Measurements from ENCODE around the gene BACH2. TPM values are rescaled to one million over a fixed set of nuclear protein-coding genes. Genes with fewer than 3 reads are reported as not detected.

Gene BACH2
- total RNA-seq, 1 donor: 3.6 TPM

- DNase-seq (ENCODE audit: insufficient read length, low spot score, missing footprints): no peak
- Histone ChIP-seq H3K27ac (ENCODE audit: low read depth, low read length) (peak overlapping the region; percentile 7), H3K9me3 (ENCODE audit: low read depth, low read length) (no peaks in the 10 kb centered on the region), H3K4me2 (ENCODE audit: insufficient read depth, low read length) (no peak overlapping the region), H4K20me1 (ENCODE audit: insufficient read depth, low read length) (no peaks in the 10 kb centered on the region), H3K4me1 (ENCODE audit: insufficient read depth, low read length) (peaks cover 3% of the 10 kb centered on the region), H3K79me2 (ENCODE audit: insufficient read depth, low read length) (no peaks in the 10 kb centered on the region), H3K4me3 (ENCODE audit: insufficient read depth, low read length) (no peak overlapping the region), H2AFZ (ENCODE audit: low read length) (no peak overlapping the region), H3K36me3 (ENCODE audit: insufficient read depth, low read length) (no peaks in the 10 kb centered on the region), H3K27me3 (ENCODE audit: insufficient read depth, low read length) (no peaks in the 10 kb centered on the region)
- TF ChIP-seq, protein P1, sequence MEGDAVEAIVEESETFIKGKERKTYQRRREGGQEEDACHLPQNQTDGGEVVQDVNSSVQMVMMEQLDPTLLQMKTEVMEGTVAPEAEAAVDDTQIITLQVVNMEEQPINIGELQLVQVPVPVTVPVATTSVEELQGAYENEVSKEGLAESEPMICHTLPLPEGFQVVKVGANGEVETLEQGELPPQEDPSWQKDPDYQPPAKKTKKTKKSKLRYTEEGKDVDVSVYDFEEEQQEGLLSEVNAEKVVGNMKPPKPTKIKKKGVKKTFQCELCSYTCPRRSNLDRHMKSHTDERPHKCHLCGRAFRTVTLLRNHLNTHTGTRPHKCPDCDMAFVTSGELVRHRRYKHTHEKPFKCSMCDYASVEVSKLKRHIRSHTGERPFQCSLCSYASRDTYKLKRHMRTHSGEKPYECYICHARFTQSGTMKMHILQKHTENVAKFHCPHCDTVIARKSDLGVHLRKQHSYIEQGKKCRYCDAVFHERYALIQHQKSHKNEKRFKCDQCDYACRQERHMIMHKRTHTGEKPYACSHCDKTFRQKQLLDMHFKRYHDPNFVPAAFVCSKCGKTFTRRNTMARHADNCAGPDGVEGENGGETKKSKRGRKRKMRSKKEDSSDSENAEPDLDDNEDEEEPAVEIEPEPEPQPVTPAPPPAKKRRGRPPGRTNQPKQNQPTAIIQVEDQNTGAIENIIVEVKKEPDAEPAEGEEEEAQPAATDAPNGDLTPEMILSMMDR (IDR thresholded peaks at IDR 0.05; ENCODE audit: extremely low read depth, low read depth, low read length): no peak
Measured at GRCh38 chr6:90249458-90249857, 47.2 kb downstream of the BACH2 start.

DNA sequence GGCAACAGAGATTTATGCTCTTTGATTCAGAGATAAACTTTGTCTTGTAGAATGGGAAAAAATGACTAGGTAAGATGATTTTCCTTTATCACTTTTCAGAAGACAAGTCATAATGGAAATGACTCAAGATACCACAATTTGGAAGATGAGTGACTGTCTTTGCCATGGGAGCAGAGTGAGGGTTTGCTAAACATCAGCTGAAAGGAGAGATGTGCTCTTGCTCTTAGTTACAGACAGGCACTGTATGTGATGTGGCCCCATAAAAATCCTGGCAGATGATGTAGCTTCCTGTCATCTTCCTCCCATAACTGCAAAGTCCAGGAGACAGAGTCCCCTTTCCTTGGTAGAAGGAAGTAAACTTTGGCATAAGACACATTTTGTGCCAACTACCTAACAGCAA lies 47.6 kb downstream of the BACH2 start:
- TF ChIP-seq, protein P1 (IDR thresholded peaks at IDR 0.05; ENCODE audit: extremely low read depth, low read depth, low read length): no peak
- H3K9me3 ChIP-seq (ENCODE audit: low read depth, low read length): no peaks in the 10 kb centered on the region
- peaks cover 3% of the 10 kb centered on the region for H3K4me1 ChIP-seq (ENCODE audit: insufficient read depth, low read length)
- no peak overlapping the region for H3K4me3 ChIP-seq (ENCODE audit: insufficient read depth, low read length)
- H3K79me2 ChIP-seq (ENCODE audit: insufficient read depth, low read length): no peaks in the 10 kb centered on the region
- H4K20me1 ChIP-seq (ENCODE audit: insufficient read depth, low read length): no peaks in the 10 kb centered on the region
- H3K4me2 ChIP-seq (ENCODE audit: insufficient read depth, low read length): no peak overlapping the region
- H2AFZ ChIP-seq (ENCODE audit: low read length): no peak overlapping the region
- no peaks in the 10 kb centered on the region for H3K27me3 ChIP-seq (ENCODE audit: insufficient read depth, low read length)
- peak overlapping the region; percentile 7 for H3K27ac ChIP-seq (ENCODE audit: low read depth, low read length)
- H3K36me3 ChIP-seq (ENCODE audit: insufficient read depth, low read length): no peaks in the 10 kb centered on the region
- DNase-seq (ENCODE audit: insufficient read length, low spot score, missing footprints): peak; percentile 52

- Histone ChIP-seq H3K79me2 (ENCODE audit: insufficient read depth, low read length) (no peaks in the 10 kb centered on the region), H3K4me3 (ENCODE audit: insufficient read depth, low read length) (no peak overlapping the region), H3K27me3 (ENCODE audit: insufficient read depth, low read length) (no peaks in the 10 kb centered on the region), H3K4me1 (ENCODE audit: insufficient read depth, low read length) (no peaks in the 10 kb centered on the region), H3K9me3 (ENCODE audit: low read depth, low read length) (no peaks in the 10 kb centered on the region), H2AFZ (ENCODE audit: low read length) (no peak overlapping the region), H3K27ac (ENCODE audit: low read depth, low read length) (no peak overlapping the region), H3K36me3 (ENCODE audit: insufficient read depth, low read length) (no peaks in the 10 kb centered on the region), H4K20me1 (ENCODE audit: insufficient read depth, low read length) (no peaks in the 10 kb centered on the region), H3K4me2 (ENCODE audit: insufficient read depth, low read length) (no peak overlapping the region)
- no peak for DNase-seq (ENCODE audit: insufficient read length, low spot score, missing footprints)
- TF ChIP-seq, protein P1 (IDR thresholded peaks at IDR 0.05; ENCODE audit: extremely low read depth, low read depth, low read length): no peak
Measured at GRCh38 chr6:90247262-90247661, 49.4 kb downstream of the BACH2 start.

DNA sequence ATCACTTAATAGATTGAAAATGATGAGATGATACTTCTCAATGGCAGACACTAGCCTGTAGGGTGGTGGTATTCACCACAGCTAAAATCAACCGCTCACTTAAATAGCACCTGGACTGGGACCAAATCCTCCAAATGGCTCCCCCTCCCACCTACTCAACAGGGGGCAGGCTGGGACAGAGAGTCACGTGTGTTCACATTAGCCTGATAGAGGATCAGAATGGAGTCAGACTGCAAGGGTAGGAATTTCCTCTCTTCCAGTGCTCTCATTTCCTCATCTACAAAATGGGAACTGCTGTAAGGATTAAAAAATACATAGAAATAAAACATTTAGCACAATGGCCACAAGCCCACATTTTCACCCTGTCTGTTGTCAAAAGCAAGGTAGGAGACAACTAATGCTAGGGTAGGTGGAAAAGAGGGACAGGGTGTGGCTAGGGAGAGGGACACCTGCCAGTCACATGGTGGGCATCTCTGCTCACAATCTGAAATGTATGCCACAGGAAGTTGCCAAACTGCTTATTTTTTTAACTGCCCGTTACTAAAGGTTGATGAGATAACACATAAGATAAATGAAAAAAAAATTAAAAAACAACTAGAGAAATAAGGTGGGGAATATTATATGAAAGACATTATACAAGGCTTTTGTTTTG lies 55.3 kb downstream of the BACH2 start:
- Histone ChIP-seq H3K4me1 (ENCODE audit: insufficient read depth, low read length) (peaks cover 7% of the 10 kb centered on the region), H3K27ac (ENCODE audit: low read depth, low read length) (no peak overlapping the region), H4K20me1 (ENCODE audit: insufficient read depth, low read length) (no peaks in the 10 kb centered on the region), H3K79me2 (ENCODE audit: insufficient read depth, low read length) (no peaks in the 10 kb centered on the region), H3K9me3 (ENCODE audit: low read depth, low read length) (no peaks in the 10 kb centered on the region), H3K4me3 (ENCODE audit: insufficient read depth, low read length) (no peak overlapping the region), H2AFZ (ENCODE audit: low read length) (no peak overlapping the region), H3K36me3 (ENCODE audit: insufficient read depth, low read length) (no peaks in the 10 kb centered on the region), H3K4me2 (ENCODE audit: insufficient read depth, low read length) (no peak overlapping the region), H3K27me3 (ENCODE audit: insufficient read depth, low read length) (no peaks in the 10 kb centered on the region)
- TF ChIP-seq, protein P1 (IDR thresholded peaks at IDR 0.05; ENCODE audit: extremely low read depth, low read depth, low read length): no peak
- no peak for DNase-seq (ENCODE audit: insufficient read length, low spot score, missing footprints)
